Adipocyte (in vitro differentiated cells): ENCODE measurements around the gene CAMKK2.
"Not testable (repeated sequence)": the region's sequence is repeated elsewhere in the genome, so short reads cannot be mapped to it uniquely, and the experiment has no call there.

ENCODE experiments used
- DNase-seq: peaks from one replicate; pipeline ENCODE4 v3.0.0-alpha.2; 2015; ENCODE audit warnings: low read depth
- H3K27me3 ChIP-seq: replicated peaks from 2 replicates; pipeline ENCODE4 v1.7.0; 2013; ENCODE audit warnings: mild to moderate bottlenecking, low read length, moderate library complexity; ENCODE audit not compliant: control insufficient read depth, insufficient read depth
- H3K36me3 ChIP-seq: 2 replicates; pipeline ENCODE4 v1.7.0; 2013; ENCODE audit warnings: low read length, mild to moderate bottlenecking, moderate library complexity; ENCODE audit not compliant: control insufficient read depth, insufficient read depth, severe bottlenecking
- H3K4me1 ChIP-seq: 2 replicates; pipeline ENCODE4 v1.7.0; 2013; ENCODE audit warnings: mild to moderate bottlenecking, low read length, moderate library complexity; ENCODE audit not compliant: control insufficient read depth, insufficient read depth
- H3K4me3 ChIP-seq: 2 replicates; pipeline ENCODE4 v1.7.0; 2013; ENCODE audit warnings: mild to moderate bottlenecking, low read length, moderate library complexity
- H3K9ac ChIP-seq: 2 replicates; pipeline ENCODE4 v1.7.0; 2013; ENCODE audit warnings: mild to moderate bottlenecking, low read length, moderate library complexity
- H3K9me3 ChIP-seq: 2 replicates; pipeline ENCODE4 v1.7.0; 2013; ENCODE audit warnings: mild to moderate bottlenecking, low read length, moderate library complexity; ENCODE audit not compliant: control insufficient read depth

The CAMKK2 gene

DNA sequence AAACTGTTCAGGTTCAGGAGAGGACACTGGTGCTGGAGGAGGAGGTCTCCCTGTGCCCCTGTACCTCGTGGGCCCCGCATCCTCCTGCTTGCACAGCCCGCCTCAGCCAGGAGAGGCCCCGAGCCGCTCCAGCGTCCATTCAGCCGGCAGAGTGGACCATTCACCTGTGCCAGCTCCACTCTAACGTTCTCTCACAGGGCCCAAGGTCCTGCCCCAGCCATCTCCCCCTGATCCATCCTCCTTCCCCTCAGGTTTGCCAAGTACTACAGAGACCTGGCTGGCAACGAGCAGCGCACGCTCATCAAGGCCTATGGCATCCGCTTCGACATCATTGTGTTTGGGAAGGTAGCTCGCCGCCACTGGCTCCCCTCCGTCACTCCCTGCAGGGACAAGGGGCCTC is 64.3 kb downstream of the CAMKK2 start:
- no peak overlapping the region for H3K9ac ChIP-seq
- H3K27me3 ChIP-seq = no peaks in the 10 kb centered on the region
- H3K4me1 ChIP-seq = no peaks in the 10 kb centered on the region
- DNase-seq = no peak
- no peaks in the 10 kb centered on the region for H3K9me3 ChIP-seq
- peaks cover 30% of the 10 kb centered on the region for H3K36me3 ChIP-seq
- no peak overlapping the region for H3K4me3 ChIP-seq

GRCh38 chr12:121230538-121230907 is 66.0 kb downstream of the CAMKK2 start:
- Histone ChIP-seq H3K9ac (no peak overlapping the region), H3K36me3 (peaks cover 14% of the 10 kb centered on the region), H3K9me3 (no peaks in the 10 kb centered on the region), H3K4me3 (no peak overlapping the region), H3K27me3 (no peaks in the 10 kb centered on the region), H3K4me1 (no peaks in the 10 kb centered on the region)
- no peak for DNase-seq

- not testable (repeated sequence) for H3K4me3 ChIP-seq, H3K4me1 ChIP-seq, H3K9ac ChIP-seq, H3K9me3 ChIP-seq, H3K27me3 ChIP-seq
- peaks cover 14% of the 10 kb centered on the region for H3K36me3 ChIP-seq
- peak; percentile 90 for DNase-seq
These were observed 66.5 kb downstream of the CAMKK2 start for GRCh38 chr12:121229826-121230537.

DNA sequence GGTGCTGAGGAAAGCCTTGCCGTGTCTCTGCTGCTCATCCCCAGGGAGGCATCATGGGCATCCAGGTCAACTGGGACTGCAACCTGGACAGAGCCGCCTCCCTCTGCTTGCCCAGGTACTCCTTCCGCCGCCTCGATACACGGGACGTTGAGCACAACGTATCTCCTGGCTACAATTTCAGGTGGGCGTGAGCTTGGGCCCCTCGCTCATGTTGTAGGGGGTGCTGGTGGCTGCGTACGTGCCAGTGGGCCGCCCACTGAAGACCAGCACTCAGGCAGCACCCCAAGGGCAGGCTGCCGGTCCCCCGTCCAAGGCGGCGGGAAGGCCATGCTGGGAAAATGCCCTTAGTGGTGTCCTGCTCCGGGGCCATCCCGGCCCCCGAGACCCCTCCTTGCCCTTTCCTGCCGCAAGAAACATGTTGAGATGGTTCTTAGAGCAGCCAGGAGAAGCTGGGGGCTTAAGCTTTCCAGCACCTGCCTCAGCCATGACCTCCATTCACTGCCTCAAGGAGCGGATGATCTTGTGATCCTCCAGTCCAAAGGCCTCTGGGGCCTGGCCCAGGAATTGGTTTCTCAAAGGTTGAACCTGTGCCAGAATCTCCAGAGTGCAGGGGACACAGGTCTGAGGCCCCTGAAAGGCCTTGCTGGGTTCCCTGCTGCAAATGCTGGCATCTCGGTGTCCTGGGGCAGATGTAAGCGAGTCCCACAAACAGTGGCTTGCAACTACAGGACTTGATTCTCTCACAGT is 67.4 kb downstream of the CAMKK2 start:
- no peaks in the 10 kb centered on the region for H3K27me3 ChIP-seq
- H3K36me3 ChIP-seq = peaks cover 14% of the 10 kb centered on the region
- no peak for DNase-seq
- H3K9ac ChIP-seq = no peak overlapping the region
- H3K4me1 ChIP-seq = no peaks in the 10 kb centered on the region
- H3K4me3 ChIP-seq = no peak overlapping the region
- H3K9me3 ChIP-seq = no peaks in the 10 kb centered on the region

DNA sequence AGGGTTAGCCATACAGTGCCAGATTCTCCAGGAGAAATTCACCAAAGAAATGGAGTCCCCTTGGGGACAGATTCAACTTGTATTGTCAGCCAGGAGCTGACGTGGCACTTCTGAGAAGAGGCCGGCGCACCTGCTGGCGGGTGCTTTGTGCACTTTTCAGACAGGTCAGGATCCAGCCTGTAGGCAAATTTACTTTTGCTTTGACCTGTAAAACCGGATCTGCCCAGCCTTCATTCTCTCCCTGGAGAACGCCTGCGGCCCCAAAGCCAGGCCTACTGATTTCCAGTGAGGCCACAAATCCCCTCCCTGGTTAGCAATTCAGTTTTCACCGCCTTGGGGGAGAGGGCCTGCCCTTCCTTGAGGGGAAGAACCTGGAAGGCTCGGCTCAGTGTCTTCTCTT is 69.2 kb downstream of the CAMKK2 start:
- no peaks in the 10 kb centered on the region for H3K27me3 ChIP-seq
- no peak overlapping the region for H3K9ac ChIP-seq
- no peak for DNase-seq
- no peak overlapping the region for H3K4me3 ChIP-seq
- H3K4me1 ChIP-seq = no peaks in the 10 kb centered on the region
- peaks cover 7% of the 10 kb centered on the region for H3K36me3 ChIP-seq
- H3K9me3 ChIP-seq = no peaks in the 10 kb centered on the region

GRCh38 chr12:121226871-121227270 is 69.6 kb downstream of the CAMKK2 start:
- H3K4me3 ChIP-seq, DNase-seq, H3K27me3 ChIP-seq, H3K36me3 ChIP-seq, H3K9me3 ChIP-seq, H3K4me1 ChIP-seq, H3K9ac ChIP-seq: not testable (repeated sequence)

GRCh38 chr12:121226399-121226798 is 70.1 kb downstream of the CAMKK2 start:
- H3K27me3 ChIP-seq = no peaks in the 10 kb centered on the region
- H3K4me3 ChIP-seq = no peak overlapping the region
- peaks cover 7% of the 10 kb centered on the region for H3K36me3 ChIP-seq
- H3K9ac ChIP-seq = no peak overlapping the region
- no peak for DNase-seq
- no peaks in the 10 kb centered on the region for H3K9me3 ChIP-seq
- H3K4me1 ChIP-seq = no peaks in the 10 kb centered on the region

DNA sequence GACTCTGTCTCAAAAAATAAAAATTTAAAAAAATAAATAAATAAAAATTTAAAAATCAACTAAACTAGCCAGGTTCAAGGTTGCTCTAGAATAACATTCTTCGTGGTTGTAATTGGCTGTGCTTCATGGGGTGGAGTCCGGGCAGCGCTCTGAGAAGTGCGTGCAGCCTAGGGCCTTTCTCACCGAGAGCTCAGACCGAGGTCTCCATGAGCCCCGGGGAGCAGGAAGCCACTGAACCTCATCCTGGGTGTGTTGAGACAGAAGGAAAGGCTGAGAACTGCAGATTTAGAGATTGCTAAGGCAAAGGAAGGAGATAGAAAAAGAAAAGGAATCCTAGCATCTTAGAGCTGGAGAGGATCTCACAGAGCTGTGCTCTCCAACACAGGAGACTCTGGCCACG is 71.9 kb downstream of the CAMKK2 start:
- DNase-seq = no peak
- Histone ChIP-seq H3K4me1 (peaks cover 6% of the 10 kb centered on the region), H3K27me3 (no peaks in the 10 kb centered on the region), H3K9ac (no peak overlapping the region), H3K9me3 (no peaks in the 10 kb centered on the region), H3K36me3 (peaks cover 7% of the 10 kb centered on the region), H3K4me3 (no peak overlapping the region)

DNA sequence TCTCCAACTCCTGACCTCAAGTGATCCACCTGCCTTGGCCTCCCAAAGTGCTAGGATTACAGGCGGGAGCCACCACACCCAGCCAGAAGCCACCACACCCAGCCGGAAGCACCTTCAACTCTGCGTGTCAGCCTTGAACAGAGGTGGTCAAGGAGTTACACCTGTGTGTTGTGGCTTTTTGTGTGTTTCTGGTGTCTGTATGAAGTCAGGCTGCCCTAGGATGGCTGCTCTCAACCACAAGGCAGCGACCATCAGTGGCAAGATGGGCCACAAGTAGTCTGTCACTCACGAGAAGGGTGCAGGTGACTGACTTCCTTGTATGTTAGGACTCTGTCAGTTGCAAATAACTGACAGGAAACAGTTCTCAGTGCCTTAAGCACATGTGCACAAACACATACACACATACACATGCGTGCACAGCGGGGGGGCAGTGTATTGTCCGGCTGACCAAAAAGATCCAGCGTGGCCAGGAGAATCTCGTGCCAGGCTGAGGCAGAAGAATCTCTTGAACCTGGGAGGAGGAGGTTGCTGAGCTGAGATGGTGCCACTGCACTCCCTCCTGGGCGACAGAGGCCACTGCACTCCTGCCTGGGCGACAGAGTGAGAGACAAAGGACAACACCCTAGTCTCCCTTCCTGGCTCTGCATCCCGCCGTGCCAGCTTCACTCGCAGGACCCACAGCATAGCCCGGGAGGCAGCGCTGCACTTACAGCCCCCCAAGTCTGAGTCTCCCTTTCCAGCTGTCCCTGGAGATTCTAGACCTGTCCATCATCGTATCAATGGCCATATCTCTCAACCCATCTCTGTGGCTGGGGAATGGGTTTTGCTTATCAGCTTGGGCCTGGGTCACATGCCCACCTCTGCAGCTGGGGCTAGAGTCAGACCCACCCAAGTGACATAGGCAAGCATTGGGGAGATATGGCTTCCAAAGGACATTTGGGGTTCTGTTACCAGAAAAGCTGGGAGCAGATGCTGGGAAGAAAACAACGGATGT is 72.9 kb downstream of the CAMKK2 start:
- Histone ChIP-seq H3K36me3 (peaks cover 2% of the 10 kb centered on the region), H3K4me1 (peaks cover 6% of the 10 kb centered on the region), H3K9ac (no peak overlapping the region), H3K9me3 (no peaks in the 10 kb centered on the region), H3K27me3 (no peaks in the 10 kb centered on the region), H3K4me3 (no peak overlapping the region)
- DNase-seq = no peak

DNA sequence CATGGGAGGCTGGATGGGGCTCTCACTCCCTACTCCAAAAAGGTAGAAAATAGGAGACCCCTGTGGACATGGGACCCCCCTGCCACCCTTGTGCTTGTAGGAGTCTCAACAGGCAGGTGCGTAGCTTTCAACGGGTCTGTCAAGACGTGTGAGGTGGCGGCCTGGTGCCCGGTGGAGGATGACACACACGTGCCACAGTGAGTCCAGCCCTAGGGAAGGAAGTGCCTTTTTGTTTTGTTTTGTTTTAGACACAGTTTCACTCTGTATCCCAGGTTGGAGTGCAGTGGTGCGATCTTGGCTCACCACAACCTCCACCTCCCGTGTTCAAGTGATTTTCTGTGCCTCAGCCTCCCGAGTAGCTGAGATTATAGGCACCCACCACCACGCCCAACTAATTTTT is 73.7 kb downstream of the CAMKK2 start:
- no peak for DNase-seq
- Histone ChIP-seq H3K36me3 (no peaks in the 10 kb centered on the region), H3K4me3 (no peak overlapping the region), H3K27me3 (no peaks in the 10 kb centered on the region), H3K9me3 (no peaks in the 10 kb centered on the region), H3K4me1 (peaks cover 6% of the 10 kb centered on the region), H3K9ac (no peak overlapping the region)

GRCh38 chr12:121219353-121219986 is 77.0 kb downstream of the CAMKK2 start:
- H3K36me3 ChIP-seq = no peaks in the 10 kb centered on the region
- DNase-seq = no peak
- H3K9ac ChIP-seq = no peak overlapping the region
- no peaks in the 10 kb centered on the region for H3K9me3 ChIP-seq
- no peaks in the 10 kb centered on the region for H3K27me3 ChIP-seq
- peaks cover 20% of the 10 kb centered on the region for H3K4me1 ChIP-seq
- H3K4me3 ChIP-seq = no peak overlapping the region
